GM12878 (cell line): Measurements from ENCODE around the gene GADL1. TPM values are rescaled to one million over a fixed set of nuclear protein-coding genes. Genes with fewer than 3 reads are reported as not detected.

ENCODE experiments used
- ATAC-seq: fragments of 200-7000 bp; cut with Tn5 transposase; 3 replicates; pipeline ENCODE4 v1.9.1; 2020; ENCODE audit warnings: mild to moderate bottlenecking, moderate library complexity
- BruUV-seq: library from RNA; stranded (reverse); fragments of 400-500 nt; replicated peaks from 2 replicates; lab custom pipeline; 2021; lab: Mats Ljungman, UMichigan
- CTCF ChIA-PET: fragments of 300-600 bp; sonication (Branson Sonifier 250); formaldehyde crosslinking; extraction: SDS; loops from one replicate; lab custom pipeline; 2021; ENCODE audit warnings: inconsistent platforms; lab: Yijun Ruan, JAX
- POLR2A ChIA-PET: fragments of 350-600 bp; formaldehyde crosslinking; extraction: SDS; loops from one replicate; lab custom pipeline; 2021; ENCODE audit warnings: inconsistent platforms; lab: Charles Lee
- RAD21 ChIA-PET: fragments of 300-600 bp; sonication (Branson Sonifier 250); formaldehyde crosslinking; loops from one replicate; lab custom pipeline; 2023; ENCODE audit warnings: antibody characterized with exemption; ENCODE audit not compliant: unreplicated experiment; lab: Charles Lee
- SMC1A ChIA-PET: fragments of 300-600 bp; sonication (Branson Sonifier 250); formaldehyde crosslinking; loops from one replicate; lab custom pipeline; 2023; ENCODE audit not compliant: unreplicated experiment, uncharacterized antibody; lab: Charles Lee
- DNase-seq: peaks from one replicate; pipeline ENCODE4 v3.0.0-alpha.2; 2011; ENCODE audit warnings: low read depth, low spot score
- FAIRE-seq: peaks from 3 replicates; lab custom pipeline; 2011; peaks lifted over from hg19 to GRCh38; lab: Jason Lieb, UNC
- H2AFZ ChIP-seq: 2 replicates; pipeline ENCODE4 v1.6.0; 2011; ENCODE audit warnings: low read depth, low read length, control low read depth; ENCODE audit not compliant: control insufficient read depth
- H3K27ac ChIP-seq: 2 replicates; pipeline ENCODE4 v1.5.1; 2011; ENCODE audit warnings: control low read depth; ENCODE audit not compliant: control insufficient read depth, insufficient read depth
- H3K27me3 ChIP-seq, 2 experiments: replicated peaks in 1 of 2; 2 replicates each; pipeline versions ENCODE4 v1.6.0 to v1.6.1; 2011; ENCODE audit warnings: low read length in 1 of 2; ENCODE audit not compliant: control insufficient read depth in 2 of 2, insufficient read depth in 2 of 2
- H3K36me3 ChIP-seq, 2 experiments: 2 replicates each; pipeline ENCODE4 v1.5.1; 2011; ENCODE audit warnings: low read length in 1 of 2; ENCODE audit not compliant: control insufficient read depth in 2 of 2, insufficient read depth in 2 of 2
- H3K4me1 ChIP-seq: 2 replicates; pipeline ENCODE4 v1.6.1; 2011; ENCODE audit warnings: mild to moderate bottlenecking, low read length, moderate library complexity, mixed read lengths; ENCODE audit not compliant: control insufficient read depth, insufficient read depth
- H3K4me2 ChIP-seq: 2 replicates; pipeline ENCODE4 v1.6.0; 2011; ENCODE audit warnings: control low read depth; ENCODE audit not compliant: control insufficient read depth, insufficient read depth
- H3K4me3 ChIP-seq: fragments of 200-600 bp; sonication (generic); 2 replicates; pipeline ENCODE4 v1.5.1; 2016
- H3K79me2 ChIP-seq: 2 replicates; pipeline ENCODE4 v1.6.0; 2011; ENCODE audit warnings: low read length; ENCODE audit not compliant: control insufficient read depth, insufficient read depth
- H3K9ac ChIP-seq: 2 replicates; pipeline ENCODE4 v1.8.0; 2011; ENCODE audit warnings: low read length, control low read depth, mixed read lengths; ENCODE audit not compliant: control insufficient read depth, insufficient read depth
- H3K9me3 ChIP-seq: replicated peaks from 3 replicates; pipeline ENCODE4 v1.5.1; 2011; ENCODE audit warnings: mild to moderate bottlenecking, low read length; ENCODE audit not compliant: control insufficient read depth, insufficient read depth
- H4K20me1 ChIP-seq: 2 replicates; pipeline ENCODE4 v1.6.0; 2011; ENCODE audit not compliant: control insufficient read depth, insufficient read depth
- EED ChIP-seq: sonication (generic); IDR thresholded peaks from 2 replicates; pipeline ENCODE4 v1.6.1; 2016; ENCODE audit warnings: antibody characterized with exemption, low read depth
- FOXK2 ChIP-seq: fragments of 450-650 bp; IDR thresholded peaks from 2 replicates; pipeline ENCODE4 v1.6.1; 2017; ENCODE audit warnings: mild to moderate bottlenecking, moderate library complexity
- SKIL ChIP-seq: fragments of 450-650 bp; IDR thresholded peaks from 2 replicates; pipeline ENCODE4 v1.6.1; 2017; ENCODE audit warnings: mild to moderate bottlenecking, low read depth, inconsistent platforms; ENCODE audit not compliant: poor library complexity, severe bottlenecking
- SPI1 ChIP-seq: IDR thresholded peaks from 2 replicates; pipeline ENCODE4 v1.6.1; 2011; ENCODE audit warnings: low read depth, mild to moderate bottlenecking, low read length, moderate library complexity, borderline replicate concordance; ENCODE audit not compliant: insufficient read depth
- USF1 ChIP-seq: IDR thresholded peaks from 2 replicates; pipeline ENCODE4 v1.6.1; 2011; ENCODE audit warnings: borderline replicate concordance, low read depth, mild to moderate bottlenecking, moderate library complexity, mixed read lengths, low read length; ENCODE audit not compliant: insufficient read depth; ENCODE audit errors: extremely low read length
- ZNF622 ChIP-seq: fragments of 450-650 bp; IDR thresholded peaks from 2 replicates; pipeline ENCODE4 v1.6.1; 2017; ENCODE audit warnings: mild to moderate bottlenecking, inconsistent platforms
- ZZZ3 ChIP-seq: IDR thresholded peaks from 2 replicates; pipeline ENCODE4 v1.6.1; 2011; ENCODE audit warnings: low read depth; ENCODE audit not compliant: control insufficient read depth, insufficient read length
- whole genome bisulfite sequencing: methylation state at CpG from one replicate; pipeline ENCODE4 v1.1.6; 2016; ENCODE audit warnings: low lambda C conversion rate; ENCODE audit not compliant: insufficient replicate concordance, insufficient coverage; ENCODE audit errors: missing lambda C conversion rate; 5-methylcytosine and 5-hydroxymethylcytosine counted together
- in situ Hi-C: fragments of 300-500 bp; cut with MboI; formaldehyde crosslinking; loops from 9 replicates; pipeline ENCODE4 v1.14.3; 2018; ENCODE audit warnings: mixed read lengths
- intact Hi-C: fragments of 100-400 bp; cut with micrococcal nuclease; formaldehyde crosslinking; loops from one replicate; pipeline ENCODE4 v1.14.2; 2022; ENCODE audit not compliant: unreplicated experiment
- polyA plus RNA-seq, 11 experiments: library from polyadenylated mRNA; depleted of rRNA in 4 of 11; unstranded in 6 of 11; stranded (reverse) in 5 of 11; fragments of >200 nt; fragmentation: Nextera tagmentation in 4 of 11; fragmentation: Illumina TruSeq in 1 of 11; extraction: Ambion mirVana in 4 of 11; extraction: Trizol in 1 of 11; gene quantifications; 1 replicate in 1 of 11; 2 replicates in 10 of 11; pipeline versions ENCODE4 v1.2.1 to v1.2.3, GENCODE V29; 2011 to 2016; ENCODE audit warnings: inconsistent platforms in 2 of 11, missing spikeins in 2 of 11, low read depth in 1 of 11
- total RNA-seq, 4 experiments: library from RNA; depleted of rRNA in 3 of 4; stranded (reverse); fragments of >200 nt in 3 of 4; fragmentation: Illumina TruSeq in 1 of 4; extraction: Trizol in 1 of 4; gene quantifications; 2 replicates each; pipeline versions ENCODE4 v1.2.1 to v1.2.3, GENCODE V29; 2013 to 2021

Gene GADL1
- total and polyA plus RNA-seq, 10 of the 15 experiments (the other 5 are each of a cell fraction or from before 2014, with no cell fraction given): 0.04 TPM; not detected in 9

- ATAC-seq (no peak), FAIRE-seq (no peak), DNase-seq (no peak)
- Histone ChIP-seq H3K27me3 (no peaks in the 10 kb centered on the region; a peak in 1 of 4 replicates), H3K27ac (no peak overlapping the region), H3K36me3 (no peaks in the 10 kb centered on the region), H3K9me3 (no peaks in the 10 kb centered on the region; the same call in 2 of the 3 replicates)
- ChIA-PET POLR2A (no interaction called here), CTCF (interaction anchor here (1.1 kb wide), 1 partner anchor 11 kb away, joined by 3 read pairs; no protein-coding TSS in a partner anchor)
- in situ Hi-C loops: no loop called here
- TF ChIP-seq SPI1: 0 out of 2 replicates have a peak, but pooled peaks have one; percentile 3
- no peak for TF ChIP-seq ZNF622
- TF ChIP-seq, all 136 proteins: peak for 1
- no peak overlapping the region for H3K4me2 ChIP-seq
- BruUV-seq: no TSS peak
- ChIA-PET SMC1A (interaction anchor here (0.5 kb wide), 1 partner anchor 205 kb away, joined by 3 read pairs; no protein-coding TSS in a partner anchor), RAD21 (interaction anchor here (1.5 kb wide), 1 partner anchor 9 kb away, joined by 3 read pairs; no protein-coding TSS in a partner anchor)
- no peak overlapping the region for H3K9ac ChIP-seq
- intact Hi-C loops: no loop called here
- H2AFZ ChIP-seq: no peak overlapping the region
- WGBS: 0% methylated on average over 1 of the region's 1 CpG
- no peaks in the 10 kb centered on the region for H3K79me2 ChIP-seq
- no peaks in the 10 kb centered on the region for H4K20me1 ChIP-seq
- H3K4me1 ChIP-seq: no peaks in the 10 kb centered on the region
- no peak overlapping the region for H3K4me3 ChIP-seq
Observed at GRCh38 chr3:30682434-30683155, 211.9 kb downstream of the GADL1 start.

DNA sequence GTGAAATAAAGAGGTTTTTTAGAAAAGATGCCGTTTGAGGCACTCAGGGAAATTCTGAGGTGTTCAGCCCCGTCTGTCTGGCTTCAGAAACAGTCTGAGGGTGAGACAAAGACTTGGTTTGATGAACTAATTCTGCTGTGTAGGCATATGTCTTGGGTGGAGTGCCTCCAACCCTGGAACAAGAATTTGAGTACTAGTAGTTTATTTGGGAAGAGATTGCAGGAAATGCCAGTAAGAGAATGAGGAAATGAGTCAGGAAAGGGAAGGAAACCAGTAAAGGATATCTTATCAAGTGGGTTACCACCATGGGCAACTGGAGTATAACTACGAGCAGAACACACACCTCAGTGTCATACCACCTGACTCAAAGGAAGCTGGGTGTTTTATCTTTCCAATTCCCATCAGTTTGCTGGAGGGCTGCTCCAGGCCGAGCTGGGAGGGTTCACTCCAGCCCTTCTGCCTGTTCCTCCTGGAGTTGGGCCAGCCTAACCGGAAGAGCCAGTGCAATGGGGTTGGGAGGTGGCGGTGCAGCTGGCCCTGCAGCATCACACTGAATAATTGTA is 212.7 kb downstream of the GADL1 start:
- Histone ChIP-seq H3K36me3 (no peaks in the 10 kb centered on the region), H3K4me3 (no peak overlapping the region), H4K20me1 (no peaks in the 10 kb centered on the region), H3K4me2 (no peak overlapping the region), H3K27ac (no peak overlapping the region), H3K79me2 (no peaks in the 10 kb centered on the region), H3K9me3 (no peaks in the 10 kb centered on the region; the same call in 2 of the 3 replicates), H2AFZ (no peak overlapping the region), H3K9ac (no peak overlapping the region), H3K27me3 (no peaks in the 10 kb centered on the region; a peak in 1 of 4 replicates), H3K4me1 (no peaks in the 10 kb centered on the region)
- DNase-seq: no peak
- FAIRE-seq: no peak
- POLR2A ChIA-PET: no interaction called here
- no peak for ATAC-seq
- RAD21 ChIA-PET: interaction anchor here (1.5 kb wide), 1 partner anchor 10 kb away, joined by 3 read pairs; no protein-coding TSS in a partner anchor
- CTCF ChIA-PET: no interaction called here
- intact Hi-C loops (no loop called here), in situ Hi-C loops (no loop called here)
- SMC1A ChIA-PET: no interaction called here
- BruUV-seq: no TSS peak
- 37% methylated on average over 6 of the region's 6 CpGs for WGBS
- no peak for TF ChIP-seq EED
- TF ChIP-seq ZZZ3: no peak
- no peak for TF ChIP-seq SKIL
- TF ChIP-seq USF1: no peak
- TF ChIP-seq FOXK2: no peak
